NCI-H1092 (cell line): ENCODE measurements around the gene AKR1C8.
"Not testable (repeated sequence)": the region's sequence is repeated elsewhere in the genome, so short reads cannot be mapped to it uniquely, and the experiment has no call there.

Source experiments
- DNase-seq: peaks from one replicate; lab custom pipeline; 2025; lab: John Stamatoyannopoulos, UW

AKR1C8 gene

DNA sequence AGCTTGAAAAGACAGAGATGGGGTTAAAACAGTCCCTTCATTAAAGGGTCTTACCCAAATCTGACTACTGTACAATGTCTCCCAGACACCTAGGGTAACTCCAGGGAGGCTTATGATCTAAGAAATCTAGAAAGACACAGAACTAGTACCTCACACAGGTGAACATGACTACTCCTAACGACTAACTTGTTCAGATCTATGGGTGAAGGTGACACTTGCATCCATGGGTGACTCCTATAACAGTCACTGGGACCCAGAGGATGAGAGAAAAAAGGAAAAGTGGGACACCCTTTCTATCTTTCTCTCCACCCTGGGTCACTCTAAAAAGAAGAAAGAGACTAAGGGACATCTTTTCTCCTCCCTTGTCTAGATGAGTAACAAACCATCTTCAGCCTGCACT is 19.2 kb downstream of the AKR1C8 start:
- DNase-seq: no peak

DNA sequence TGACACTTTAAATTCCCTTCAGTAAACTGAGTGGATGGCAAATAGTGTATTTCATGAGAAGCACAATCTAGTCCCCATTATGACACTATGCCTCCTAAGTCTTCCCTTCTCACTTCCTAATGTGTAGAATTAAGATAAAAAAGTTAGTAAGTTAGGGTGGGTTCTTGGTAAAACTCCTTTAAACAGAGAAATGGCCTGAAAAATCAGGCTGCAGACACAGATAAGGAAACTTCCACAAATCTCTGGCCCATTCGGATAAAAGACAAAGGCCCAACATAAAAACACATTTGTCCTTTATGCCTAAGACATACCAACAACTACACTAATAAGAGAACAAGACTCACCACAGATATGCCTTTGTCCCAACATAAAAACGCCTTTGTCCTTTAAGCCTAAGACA is 21.5 kb downstream of the AKR1C8 start:
- DNase-seq: no peak

DNA sequence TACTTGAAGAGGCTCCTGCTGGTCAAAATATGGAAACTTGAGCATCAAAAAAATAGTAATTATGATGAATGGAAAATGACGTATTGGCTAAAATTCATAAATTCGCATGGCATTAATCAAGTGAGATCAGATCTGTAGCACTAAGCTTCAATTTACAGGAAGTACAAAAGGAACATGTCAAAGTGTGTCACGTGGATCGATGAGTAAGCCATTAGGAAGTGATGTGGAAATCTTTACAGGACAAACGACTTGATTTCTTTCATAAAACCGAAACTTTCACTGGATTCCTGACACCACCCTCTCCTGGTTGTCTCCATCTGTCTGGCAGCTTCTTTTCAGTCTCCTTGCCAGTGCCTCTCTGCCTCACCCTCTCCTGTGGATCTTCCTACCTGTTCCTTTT is 25.8 kb downstream of the AKR1C8 start:
- DNase-seq: no peak

DNA sequence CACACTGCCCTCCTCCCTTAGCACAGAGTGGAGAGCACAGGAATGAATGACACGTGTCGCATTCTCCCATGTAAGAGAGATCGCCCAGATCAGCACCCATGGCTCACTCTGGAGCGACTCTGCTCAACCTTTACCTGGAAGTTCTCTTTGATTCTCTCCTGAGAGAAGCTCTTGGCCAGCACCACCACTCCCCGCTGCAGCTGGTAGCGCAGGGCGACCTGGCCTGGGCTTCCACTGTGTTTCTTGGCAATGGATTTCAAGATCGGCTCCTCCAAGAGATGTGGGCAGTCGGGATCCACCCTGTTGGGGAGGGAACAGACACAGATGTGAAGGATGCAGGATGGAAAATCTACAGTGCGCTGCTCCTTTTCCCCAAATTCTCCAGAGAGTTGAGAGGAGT is 27.4 kb downstream of the AKR1C8 start:
- no peak for DNase-seq

DNA sequence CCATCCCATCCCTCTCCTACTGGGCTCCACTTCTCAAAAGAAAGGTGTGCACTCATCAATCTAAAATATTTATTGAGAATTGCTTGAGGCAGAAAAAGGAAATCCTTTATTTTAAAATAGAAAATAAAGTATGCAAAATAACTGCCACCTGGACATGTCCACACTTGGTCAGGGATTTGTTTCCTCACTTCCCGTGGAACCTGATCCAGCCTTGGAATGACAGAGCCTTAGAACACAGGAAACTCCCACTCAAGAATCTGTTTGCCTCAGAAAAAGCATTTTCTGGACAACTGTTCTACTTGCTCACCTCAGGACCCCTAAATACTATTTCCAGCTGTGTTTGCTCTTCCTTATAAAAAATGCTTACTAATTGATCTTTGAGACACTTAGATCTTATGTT is 29.0 kb downstream of the AKR1C8 start:
- DNase-seq: no peak

DNA sequence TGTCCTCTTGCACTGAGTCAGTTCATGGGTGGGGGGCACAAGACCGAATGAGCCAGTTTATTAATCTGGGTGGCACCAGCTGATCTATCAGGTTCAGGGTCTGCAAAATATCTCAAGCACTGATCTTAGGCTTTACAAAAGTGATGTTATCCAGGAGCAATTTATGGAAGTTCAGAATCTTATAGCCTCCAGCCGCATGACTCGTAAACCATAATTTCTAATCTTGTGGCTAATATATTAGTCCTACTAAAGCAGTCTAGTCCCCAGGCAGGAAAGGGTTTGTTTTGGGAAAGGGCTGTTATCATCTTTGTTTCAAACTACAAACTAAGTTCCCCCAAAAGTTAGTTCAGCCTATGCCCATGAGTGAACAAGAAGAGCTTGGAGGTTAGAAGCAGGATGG is 33.9 kb downstream of the AKR1C8 start:
- no peak for DNase-seq

DNA sequence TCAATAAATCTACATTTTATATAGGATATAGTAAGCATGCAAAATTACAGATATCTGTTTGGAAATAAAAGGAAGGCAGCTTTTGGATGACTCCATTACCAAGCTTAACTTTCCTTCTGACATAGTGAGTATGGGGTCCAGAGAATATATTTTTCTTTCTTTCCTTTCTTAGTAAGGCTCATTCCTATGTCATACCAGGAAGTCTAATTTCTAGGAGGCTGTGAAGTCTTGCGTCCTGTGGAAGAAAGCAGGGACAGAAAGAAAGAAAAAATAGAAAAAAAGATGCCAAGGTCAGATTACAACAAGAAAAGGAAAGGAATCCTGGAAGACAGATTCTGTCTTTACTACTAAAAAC is 36.3 kb downstream of the AKR1C8 start:
- DNase-seq: no peak

DNA sequence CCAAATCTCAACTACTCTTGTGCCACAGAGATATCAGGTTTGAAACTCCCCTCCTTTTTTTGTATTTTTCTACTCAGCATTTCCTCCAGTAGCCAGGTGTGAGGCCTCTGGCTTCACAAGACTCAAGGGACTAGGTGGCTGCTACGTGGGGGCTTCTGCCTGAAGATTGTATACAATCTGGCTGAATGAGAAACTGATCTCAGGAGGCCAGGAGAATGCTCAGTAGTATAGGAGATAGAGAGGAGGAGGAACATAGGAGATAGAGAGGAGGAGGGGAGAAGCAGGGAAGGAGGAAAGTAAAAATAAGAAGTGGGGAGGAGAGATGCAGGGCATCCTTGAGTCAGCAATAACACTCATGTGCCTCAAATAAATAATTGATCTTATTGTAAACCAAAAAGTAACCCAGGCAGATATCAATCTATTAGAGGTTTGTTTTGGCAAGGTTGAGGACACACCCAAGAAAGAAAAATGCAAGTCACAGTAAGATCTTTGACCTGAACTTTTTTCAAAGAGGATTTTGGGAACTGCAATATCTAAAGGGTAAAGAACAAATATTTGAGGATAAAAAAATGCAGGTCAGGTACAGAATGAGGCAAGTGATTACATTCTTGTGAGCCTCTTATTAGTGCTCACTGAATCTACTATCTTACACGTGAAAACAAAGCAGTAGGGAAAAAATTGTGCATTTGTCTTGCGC is 36.8 kb downstream of the AKR1C8 start:
- no peak for DNase-seq

DNA sequence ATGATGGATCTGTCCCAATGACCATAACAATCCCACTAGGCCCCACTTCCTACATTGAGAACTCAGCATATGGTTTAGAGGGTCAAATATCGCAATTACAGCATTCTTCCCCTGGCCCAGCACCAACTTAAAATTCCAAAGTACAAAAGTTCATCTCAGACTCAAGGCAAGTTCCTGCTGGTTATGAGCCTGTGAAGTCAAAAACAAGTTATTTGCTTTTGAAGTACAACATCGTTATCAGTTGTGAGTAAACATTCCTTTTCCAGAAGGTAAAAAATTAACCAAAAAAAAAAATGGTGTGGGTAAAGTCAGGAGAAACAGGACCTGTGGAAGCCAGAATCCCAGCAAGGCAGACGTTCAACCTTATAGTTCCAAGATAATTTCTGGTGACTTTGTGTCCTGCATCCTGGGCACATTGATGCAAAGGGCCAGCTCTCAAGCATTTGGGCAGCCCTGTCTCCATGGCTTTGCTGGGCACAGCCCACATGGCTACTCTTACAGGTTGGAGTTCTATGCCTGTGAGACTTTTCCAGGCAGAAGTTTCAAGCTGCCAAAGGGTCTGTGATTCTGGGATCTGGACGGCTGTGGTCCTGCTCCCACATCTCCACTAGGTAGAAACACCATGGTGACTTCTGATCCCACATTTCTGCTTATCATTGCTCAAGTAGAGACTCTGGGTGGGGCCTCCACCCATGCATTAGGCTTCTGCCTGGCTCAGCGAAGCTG is 37.5 kb downstream of the AKR1C8 start:
- no peak for DNase-seq

DNA sequence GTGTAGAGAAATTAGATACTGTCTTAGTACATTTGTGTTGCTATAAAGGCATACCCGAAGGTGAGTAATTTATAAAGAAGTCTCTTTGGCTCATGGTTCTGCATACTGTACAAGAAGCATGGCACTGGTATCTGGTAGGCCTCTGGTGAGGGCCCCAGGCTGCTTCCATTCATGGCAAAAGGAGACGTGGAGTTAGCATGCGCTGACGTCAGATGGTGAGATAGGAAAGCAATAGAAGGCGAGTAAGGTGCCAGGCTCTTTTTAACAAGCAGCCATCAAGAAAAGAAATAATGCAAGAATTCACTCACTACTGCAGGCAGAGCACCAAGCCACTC is 38.1 kb downstream of the AKR1C8 start:
- DNase-seq: no peak

DNA sequence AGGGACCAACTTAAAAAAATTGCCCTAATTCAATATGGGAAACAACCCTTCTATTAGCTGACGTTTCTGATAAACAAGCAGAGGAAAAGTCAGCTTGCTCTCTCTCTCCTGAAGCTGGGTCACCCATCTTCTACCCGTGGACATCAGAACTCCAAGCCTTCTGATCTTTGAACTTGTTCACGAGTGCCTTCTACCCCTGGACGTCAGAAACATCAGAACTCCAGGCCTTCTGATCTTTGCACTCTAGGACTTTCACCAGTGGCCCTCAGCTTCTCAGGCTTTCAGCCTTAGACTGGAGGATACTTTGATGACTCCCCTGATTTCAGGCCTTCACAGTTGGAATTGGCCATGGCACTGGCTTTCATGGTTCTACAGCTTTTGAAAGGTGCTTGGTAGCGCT is 41.8 kb downstream of the AKR1C8 start:
- DNase-seq: no peak

DNA sequence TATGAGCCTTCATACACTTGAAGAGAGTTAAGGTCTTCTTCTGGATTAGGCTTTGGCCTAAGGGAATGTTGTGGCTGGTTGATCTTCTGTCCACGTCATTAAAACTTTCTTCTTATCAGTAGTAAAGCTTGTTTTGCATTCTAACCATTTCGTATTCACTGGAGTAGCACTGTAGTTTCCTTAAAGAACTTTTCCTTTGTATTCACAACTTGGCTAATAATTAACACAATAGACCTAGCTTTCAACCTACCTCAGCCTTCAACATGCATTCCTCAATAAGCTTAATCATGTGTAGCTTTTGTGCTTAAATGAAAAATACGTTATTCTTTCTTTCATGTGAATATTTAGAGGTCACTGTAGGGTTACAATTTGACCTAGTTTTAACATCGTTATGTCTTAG is 42.8 kb downstream of the AKR1C8 start:
- DNase-seq: no peak

DNA sequence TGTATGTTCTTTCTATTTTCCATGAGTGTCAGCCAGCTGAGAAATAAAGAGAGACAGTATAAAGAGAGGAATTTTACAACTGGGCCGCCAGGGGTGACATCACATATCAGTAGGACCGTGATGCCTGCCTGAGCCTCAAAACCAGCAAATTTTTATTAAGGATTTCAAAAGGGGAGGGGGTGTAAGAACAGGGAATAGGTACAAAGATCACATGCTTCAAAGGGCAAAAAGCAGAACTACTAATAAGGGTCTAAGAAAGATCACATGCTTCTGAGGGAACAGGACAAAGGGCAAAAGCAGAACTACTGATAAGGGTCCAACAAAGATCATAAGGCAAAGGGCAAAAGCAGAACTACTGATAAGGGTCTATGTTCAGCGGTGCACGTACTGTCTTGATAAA is 47.3 kb downstream of the AKR1C8 start:
- not testable (repeated sequence) for DNase-seq

DNA sequence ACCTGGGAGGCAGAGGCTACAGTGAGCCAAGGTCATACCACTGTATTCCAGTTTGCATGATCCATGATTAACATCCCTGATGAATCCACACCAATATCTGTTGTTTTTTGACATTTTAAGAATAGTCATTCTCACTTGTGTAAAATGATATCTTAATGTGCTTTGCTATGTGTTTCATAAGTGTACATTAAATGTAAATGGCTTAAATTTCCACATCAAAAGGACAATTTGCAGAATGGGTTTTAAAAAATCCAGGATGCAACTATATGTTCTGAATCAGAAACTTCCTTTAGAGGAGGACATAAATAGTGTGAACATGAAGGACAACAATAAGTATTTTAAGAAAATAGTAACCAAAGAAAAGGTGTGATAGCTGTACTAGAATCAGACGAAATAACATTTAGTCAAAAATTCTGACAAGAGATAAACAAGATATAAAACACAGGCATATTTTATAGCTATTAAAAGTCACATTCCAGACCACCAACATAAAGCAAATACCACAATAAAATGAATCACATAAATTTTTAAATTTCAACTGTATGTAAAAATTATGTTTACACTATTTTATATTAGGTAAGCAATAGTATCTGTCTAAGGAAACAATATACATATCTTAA is 48.4 kb downstream of the AKR1C8 start:
- no peak for DNase-seq

DNA sequence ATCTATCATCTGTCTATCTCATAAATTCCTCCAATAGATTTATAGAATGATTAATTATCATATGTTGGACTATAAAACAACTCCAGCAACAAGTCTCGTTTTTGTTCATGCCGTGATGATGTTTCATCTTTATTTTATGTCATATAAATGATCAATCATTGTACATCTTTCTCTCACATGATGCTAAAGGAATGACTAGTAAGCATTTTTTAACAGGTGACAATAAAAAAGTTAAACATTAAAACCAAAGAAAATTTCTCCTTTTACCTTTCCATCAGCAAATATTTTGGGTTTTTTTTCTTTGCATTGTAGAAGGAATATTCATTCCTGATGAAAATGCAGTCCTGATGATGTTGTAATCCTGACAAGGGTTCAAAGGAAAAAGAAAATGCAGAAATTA is 49.4 kb downstream of the AKR1C8 start:
- no peak for DNase-seq

DNA sequence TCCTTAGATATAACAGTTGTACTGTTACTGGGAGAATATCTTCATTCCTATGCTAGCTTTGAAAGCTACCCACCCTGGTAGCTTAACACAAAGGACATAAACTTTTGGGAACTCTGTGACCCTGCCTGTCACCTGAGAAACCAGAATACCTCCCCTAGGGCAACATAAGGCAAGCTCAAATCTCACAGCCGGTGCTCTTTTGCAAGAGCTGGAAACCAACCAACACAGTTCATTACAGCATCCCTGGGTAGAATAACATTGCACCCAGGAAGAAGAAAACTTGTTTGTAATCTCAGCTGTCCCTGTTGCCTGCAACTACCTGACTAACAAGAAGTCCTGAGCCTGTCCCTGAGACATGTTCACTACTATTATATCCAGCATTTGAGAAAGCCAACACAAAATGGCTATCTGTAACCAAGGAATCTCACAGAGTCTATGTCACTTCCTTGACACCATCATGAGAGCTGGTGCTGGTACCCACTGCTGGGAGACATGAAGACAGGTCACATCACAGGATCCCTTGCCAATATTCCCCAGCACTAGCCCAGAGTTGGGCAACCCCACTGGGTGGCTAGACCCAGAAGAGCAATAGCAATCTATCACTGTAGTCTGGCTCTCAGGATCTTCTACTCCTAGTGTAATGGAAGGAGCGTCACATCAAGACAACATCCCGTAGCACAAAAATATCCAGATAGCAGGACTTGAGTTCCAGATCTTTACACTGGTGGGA is 59.5 kb downstream of the AKR1C8 start:
- DNase-seq: no peak

DNA sequence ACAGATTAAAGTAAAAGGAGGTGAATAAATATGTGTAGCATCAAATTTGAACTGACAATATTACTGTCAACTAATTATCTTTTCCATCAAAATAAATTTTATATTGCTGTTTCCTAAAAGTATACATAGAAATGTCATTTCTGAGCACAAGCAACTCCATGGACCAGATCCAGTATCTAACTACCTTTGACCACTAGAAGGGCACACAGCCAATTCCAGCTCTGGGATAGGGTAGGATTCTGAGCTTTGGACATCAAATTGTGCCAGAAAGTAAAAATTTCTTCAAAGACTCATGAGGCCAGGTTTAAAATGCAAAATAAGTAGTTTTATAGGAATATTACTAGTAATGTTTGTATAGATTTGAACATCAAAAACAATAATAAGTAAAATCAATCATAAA is 61.1 kb downstream of the AKR1C8 start:
- DNase-seq: no peak

DNA sequence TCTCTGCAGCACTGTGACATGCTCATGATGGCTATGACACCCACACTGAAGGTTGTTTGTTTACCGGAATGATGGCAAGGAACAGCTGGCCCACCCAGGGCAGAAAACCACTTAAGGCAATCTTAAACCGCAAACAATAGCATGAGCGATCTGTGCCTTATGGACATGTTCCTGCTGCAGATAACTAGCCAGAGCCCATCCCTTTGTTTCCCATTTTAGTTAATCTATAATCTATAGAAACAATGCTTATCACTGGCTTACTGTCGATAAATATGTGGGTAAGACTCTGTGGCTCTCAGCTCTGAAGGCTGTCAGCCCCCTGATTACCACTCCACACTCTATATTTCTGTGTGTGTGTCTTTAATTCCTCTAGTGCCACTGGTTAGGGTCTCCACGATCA is 65.0 kb downstream of the AKR1C8 start:
- DNase-seq: not testable (repeated sequence)

DNA sequence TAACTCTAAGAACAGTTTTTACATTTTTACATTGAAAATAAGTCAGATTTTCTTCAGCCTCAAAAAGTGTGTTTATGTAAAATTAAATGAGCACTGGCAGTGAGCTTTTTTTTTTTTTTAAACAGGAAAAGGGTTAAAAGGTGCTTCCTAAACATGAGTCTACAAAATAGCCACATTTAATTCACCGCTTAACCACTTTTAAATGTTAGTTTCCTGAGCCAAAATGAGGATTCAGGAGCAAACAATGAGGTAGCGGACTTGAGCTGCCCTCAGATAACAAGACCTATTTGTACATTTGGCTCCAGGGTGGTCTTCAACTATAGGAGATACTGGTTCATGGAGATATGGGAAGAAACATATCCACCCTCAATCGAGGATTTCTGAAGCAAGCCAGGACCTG is 67.9 kb downstream of the AKR1C8 start:
- DNase-seq: no peak

DNA sequence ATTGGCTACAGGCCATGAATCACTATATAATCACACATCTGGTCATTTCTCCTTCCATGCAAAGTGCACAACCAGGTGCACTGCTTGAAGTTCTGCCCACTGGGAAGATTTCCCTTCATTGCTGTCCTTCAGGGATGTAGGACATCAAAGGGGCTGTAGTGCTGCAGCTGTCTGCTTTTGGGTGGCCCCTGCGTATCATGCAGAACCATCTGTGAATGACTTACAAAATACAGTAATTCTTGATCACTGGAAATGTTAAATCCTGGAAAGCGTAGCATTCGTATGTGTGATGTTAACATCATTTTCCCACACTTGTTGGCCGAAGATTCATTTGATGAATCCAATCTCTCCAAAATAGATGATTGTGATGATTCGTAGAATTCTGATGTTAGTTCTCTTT is 68.3 kb downstream of the AKR1C8 start:
- no peak for DNase-seq

DNA sequence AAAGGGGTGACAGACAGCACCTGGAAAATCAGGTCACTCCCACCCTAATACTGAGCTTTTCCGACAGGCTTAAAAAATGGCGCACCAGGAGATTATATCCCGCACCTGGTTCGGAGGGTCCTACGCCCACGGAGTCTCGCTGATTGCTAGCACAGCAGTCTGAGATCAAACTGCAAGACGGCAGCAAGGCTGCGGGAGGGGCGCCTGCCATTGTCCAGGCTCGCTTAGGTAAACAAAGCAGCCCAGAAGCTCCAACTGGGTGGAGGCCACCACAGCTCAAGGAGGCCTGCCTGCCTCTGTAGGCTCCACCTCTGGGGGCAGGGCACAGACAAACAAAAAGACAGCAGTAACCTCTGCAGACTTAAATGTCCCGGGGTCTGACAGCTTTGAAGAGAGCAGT is 75.1 kb downstream of the AKR1C8 start:
- DNase-seq: not testable (repeated sequence)

DNA sequence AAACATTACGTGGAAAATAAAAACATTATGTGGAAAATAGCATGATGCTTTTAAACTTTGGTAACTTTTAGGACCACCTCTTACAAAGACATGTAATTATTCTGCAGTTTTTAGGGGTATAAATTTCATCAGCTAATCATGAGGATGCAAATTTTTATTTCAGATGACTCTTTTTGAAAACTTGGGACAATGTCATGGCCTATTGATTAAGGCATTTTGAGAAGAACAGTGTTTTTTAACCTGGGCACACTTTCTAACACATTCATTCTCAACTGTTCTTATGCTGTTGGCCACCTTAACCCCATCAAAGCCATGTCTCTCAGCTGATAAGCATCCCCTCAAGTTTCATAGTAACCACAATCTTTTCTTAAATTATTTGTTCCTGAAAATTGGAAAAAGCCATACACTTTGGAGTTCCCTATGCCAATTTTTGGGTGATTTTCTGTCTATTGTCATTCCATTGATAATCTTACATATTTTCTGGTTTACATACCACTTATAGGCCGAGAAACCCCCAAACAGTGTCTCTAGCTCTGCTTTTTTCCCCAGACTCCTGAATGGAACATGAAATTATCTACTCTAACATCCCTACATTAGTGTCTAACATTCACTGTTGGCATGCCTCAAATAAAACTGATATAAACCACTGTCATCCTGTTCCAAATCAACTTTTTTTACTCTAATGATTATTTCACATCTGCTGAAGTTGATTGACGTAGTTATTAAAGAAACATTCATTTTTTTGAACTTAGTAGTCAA is 76.1 kb downstream of the AKR1C8 start:
- no peak for DNase-seq
